Keratinocyte (primary cell): Measurements from ENCODE around the gene RAP1GAP. TPM values are rescaled to one million over a fixed set of nuclear protein-coding genes. Genes with fewer than 3 reads are reported as not detected.

Experiments used
- DNase-seq: peaks from one replicate; pipeline ENCODE4 v3.0.0-alpha.2; 2011; ENCODE audit warnings: low read depth, missing footprints, low spot score
- FAIRE-seq: peaks from 2 replicates; lab custom pipeline; 2011; peaks lifted over from hg19 to GRCh38; lab: Jason Lieb, UNC
- H2AFZ ChIP-seq: 2 replicates; pipeline ENCODE4 v1.6.0; 2012; ENCODE audit warnings: low read length, control low read depth, inconsistent platforms; ENCODE audit not compliant: control insufficient read depth
- H3K27ac ChIP-seq: 2 replicates; pipeline ENCODE4 v1.5.1; 2011; ENCODE audit warnings: low read length; ENCODE audit not compliant: control insufficient read depth, insufficient read depth
- H3K27me3 ChIP-seq: 3 replicates; pipeline ENCODE4 v1.6.0; 2011; ENCODE audit warnings: low read length; ENCODE audit not compliant: control insufficient read depth, insufficient read depth; ENCODE audit errors: extremely low read depth
- H3K36me3 ChIP-seq, 2 experiments: 2 replicates in 1 of 2; 3 replicates in 1 of 2; pipeline ENCODE4 v1.5.1; 2011; ENCODE audit warnings: low read length in 2 of 2, mild to moderate bottlenecking in 1 of 2; ENCODE audit not compliant: control insufficient read depth in 2 of 2, insufficient read depth in 2 of 2; ENCODE audit errors: extremely low read depth in 1 of 2
- H3K4me1 ChIP-seq: 3 replicates; pipeline ENCODE4 v1.5.1; 2011; ENCODE audit warnings: low read length; ENCODE audit not compliant: control insufficient read depth, insufficient read depth; ENCODE audit errors: extremely low read depth
- H3K4me2 ChIP-seq: 3 replicates; pipeline ENCODE4 v1.6.0; 2011; ENCODE audit warnings: low read depth, low read length; ENCODE audit not compliant: control insufficient read depth, insufficient read depth; ENCODE audit errors: extremely low read depth
- H3K4me3 ChIP-seq, 3 experiments: fragments of 200-600 bp in 1 of 3; sonication (generic) in 1 of 3; 2 replicates in 2 of 3; 3 replicates in 1 of 3; pipeline ENCODE4 v1.5.1; 2011 to 2016; ENCODE audit warnings: low read length in 3 of 3, mild to moderate bottlenecking in 3 of 3, control low read depth in 2 of 3, inconsistent platforms in 1 of 3, low read depth in 1 of 3, mixed read lengths in 1 of 3, mixed run types in 1 of 3, moderate library complexity in 1 of 3; ENCODE audit not compliant: control insufficient read depth in 2 of 3, insufficient read depth in 2 of 3; ENCODE audit errors: extremely low read depth in 1 of 3
- H3K79me2 ChIP-seq: 2 replicates; pipeline ENCODE4 v1.6.0; 2012; ENCODE audit warnings: low read length; ENCODE audit not compliant: control insufficient read depth, insufficient read depth
- H3K9ac ChIP-seq: 3 replicates; pipeline ENCODE4 v1.6.0; 2011; ENCODE audit warnings: low read length; ENCODE audit not compliant: control insufficient read depth, insufficient read depth; ENCODE audit errors: extremely low read depth
- H3K9me1 ChIP-seq: 3 replicates; pipeline ENCODE4 v1.6.0; 2011; ENCODE audit warnings: low read length; ENCODE audit not compliant: control insufficient read depth, insufficient read depth; ENCODE audit errors: extremely low read depth
- H3K9me3 ChIP-seq: 2 replicates; pipeline ENCODE4 v1.5.1; 2012; ENCODE audit warnings: low read depth, low read length; ENCODE audit not compliant: control insufficient read depth
- H4K20me1 ChIP-seq: 3 replicates; pipeline ENCODE4 v1.6.0; 2011; ENCODE audit warnings: low read length; ENCODE audit not compliant: control insufficient read depth, insufficient read depth; ENCODE audit errors: extremely low read depth
- EZH2 ChIP-seq: IDR thresholded peaks from one replicate; pipeline ENCODE4 v1.6.1; 2012; ENCODE audit warnings: inconsistent platforms, mild to moderate bottlenecking, low read length, moderate library complexity
- dilution Hi-C: fragments of 300-500 bp; cut with MboI; formaldehyde crosslinking; loops from one replicate; pipeline ENCODE4 v1.7.0; 2020; ENCODE audit warnings: low sequenced_read_pairs; ENCODE audit not compliant: extremely low pct_ligation_motif_present
- polyA plus RNA-seq, 5 experiments: library from polyadenylated mRNA; depleted of rRNA in 3 of 5; stranded (reverse) in 3 of 5; stranded (forward) in 1 of 5; unstranded in 1 of 5; fragments of >200 nt; gene quantifications; 1 replicate in 1 of 5; 2 replicates in 3 of 5; 3 replicates in 1 of 5; pipeline versions ENCODE4 v1.2.1 to v1.2.3, GENCODE V29; 2011 to 2012; ENCODE audit warnings: missing spikeins in 2 of 5, low read depth in 1 of 5, low replicate concordance in 1 of 5
- TF ChIP-seq, protein P1 (sequence below), 3 experiments: IDR thresholded peaks in 1 of 3; conservative IDR thresholded peaks in 1 of 3; optimal IDR thresholded peaks in 1 of 3; 2 replicates in 2 of 3; 3 replicates in 1 of 3; pipeline versions ENCODE3 to v1.5.1; 2011; ENCODE audit warnings: low read length in 3 of 3, mild to moderate bottlenecking in 3 of 3, moderate library complexity in 2 of 3, control low read depth in 1 of 3, inconsistent platforms in 1 of 3; ENCODE audit not compliant: insufficient read depth in 2 of 3; ENCODE audit errors: extremely low read depth in 1 of 3

The RAP1GAP gene
- polyA plus RNA-seq, 1 donor (not counting 4 experiments of a cell fraction or from before 2014, with no cell fraction given): 1.1 TPM

GRCh38 chr1:21552715-21553114 lies 116.4 kb downstream of the RAP1GAP start:
- Histone ChIP-seq H3K79me2 (no peaks in the 10 kb centered on the region), H3K9ac (no peak overlapping the region), H3K27ac (no peak overlapping the region), H4K20me1 (no peaks in the 10 kb centered on the region), H3K27me3 (peaks cover 15% of the 10 kb centered on the region), H2AFZ (no peak overlapping the region), H3K36me3 (no peaks in the 10 kb centered on the region), H3K4me2 (no peak overlapping the region), H3K4me3 (no peak overlapping the region), H3K9me3 (no peaks in the 10 kb centered on the region), H3K9me1 (no peaks in the 10 kb centered on the region), H3K4me1 (no peaks in the 10 kb centered on the region)
- DNase-seq (no peak), FAIRE-seq (no peak)
- dilution Hi-C loops: no loop called here
- no peak for TF ChIP-seq EZH2
- TF ChIP-seq, protein P1, sequence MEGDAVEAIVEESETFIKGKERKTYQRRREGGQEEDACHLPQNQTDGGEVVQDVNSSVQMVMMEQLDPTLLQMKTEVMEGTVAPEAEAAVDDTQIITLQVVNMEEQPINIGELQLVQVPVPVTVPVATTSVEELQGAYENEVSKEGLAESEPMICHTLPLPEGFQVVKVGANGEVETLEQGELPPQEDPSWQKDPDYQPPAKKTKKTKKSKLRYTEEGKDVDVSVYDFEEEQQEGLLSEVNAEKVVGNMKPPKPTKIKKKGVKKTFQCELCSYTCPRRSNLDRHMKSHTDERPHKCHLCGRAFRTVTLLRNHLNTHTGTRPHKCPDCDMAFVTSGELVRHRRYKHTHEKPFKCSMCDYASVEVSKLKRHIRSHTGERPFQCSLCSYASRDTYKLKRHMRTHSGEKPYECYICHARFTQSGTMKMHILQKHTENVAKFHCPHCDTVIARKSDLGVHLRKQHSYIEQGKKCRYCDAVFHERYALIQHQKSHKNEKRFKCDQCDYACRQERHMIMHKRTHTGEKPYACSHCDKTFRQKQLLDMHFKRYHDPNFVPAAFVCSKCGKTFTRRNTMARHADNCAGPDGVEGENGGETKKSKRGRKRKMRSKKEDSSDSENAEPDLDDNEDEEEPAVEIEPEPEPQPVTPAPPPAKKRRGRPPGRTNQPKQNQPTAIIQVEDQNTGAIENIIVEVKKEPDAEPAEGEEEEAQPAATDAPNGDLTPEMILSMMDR (optimal IDR thresholded peaks at IDR 0.05 in 1 of 3, IDR thresholded peaks at IDR 0.05 in 1 of 3, conservative IDR thresholded peaks at IDR 0.05 in 1 of 3; ENCODE audit: extremely low read depth in 1 of 3, insufficient read depth in 2 of 3, low read length in 3 of 3): no peak

DNA sequence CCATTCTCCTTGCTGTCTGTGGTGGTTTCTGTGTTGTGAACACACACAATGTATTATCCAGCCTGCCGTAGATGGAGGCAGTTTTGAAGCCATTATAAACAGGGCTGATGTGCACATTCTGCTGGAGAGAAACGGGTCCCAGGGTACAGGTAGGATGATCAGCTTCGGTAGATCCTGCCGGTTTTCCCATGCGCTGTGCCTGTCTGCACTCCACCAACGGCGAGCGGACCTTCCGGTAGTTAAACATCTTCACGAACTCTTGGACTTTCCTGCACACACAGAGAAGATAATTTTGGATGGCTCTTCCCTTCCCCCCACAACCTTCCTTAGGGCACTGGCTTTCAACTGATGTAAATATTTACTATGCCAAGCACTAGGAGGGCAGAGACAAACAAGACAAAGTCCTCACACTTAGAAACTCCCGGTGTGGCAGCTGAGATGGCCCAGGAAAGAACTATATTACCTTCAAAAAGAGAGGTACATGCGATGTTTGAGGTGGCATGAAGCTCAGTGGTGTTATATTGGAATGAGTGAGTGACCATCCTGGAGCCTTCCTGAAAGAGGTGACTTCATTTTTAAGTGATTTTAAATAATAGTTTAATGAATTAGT lies 118.2 kb downstream of the RAP1GAP start:
- FAIRE-seq (no peak), DNase-seq (no peak)
- Histone ChIP-seq H3K4me2 (no peak overlapping the region), H3K4me1 (no peaks in the 10 kb centered on the region), H3K9me1 (no peaks in the 10 kb centered on the region), H3K9me3 (no peaks in the 10 kb centered on the region), H3K27me3 (peaks cover 15% of the 10 kb centered on the region), H4K20me1 (no peaks in the 10 kb centered on the region), H3K9ac (no peak overlapping the region), H3K4me3 (no peak overlapping the region), H3K27ac (no peak overlapping the region), H3K36me3 (no peaks in the 10 kb centered on the region), H3K79me2 (no peaks in the 10 kb centered on the region), H2AFZ (no peak overlapping the region)
- TF ChIP-seq, protein P1 (optimal IDR thresholded peaks at IDR 0.05 in 1 of 3, IDR thresholded peaks at IDR 0.05 in 1 of 3, conservative IDR thresholded peaks at IDR 0.05 in 1 of 3; ENCODE audit: extremely low read depth in 1 of 3, insufficient read depth in 2 of 3, low read length in 3 of 3): no peak
- no peak for TF ChIP-seq EZH2
- dilution Hi-C loops: no loop called here
